HepG2 (cell line): Measurements from ENCODE around the gene RASIP1. TPM values are rescaled to one million over a fixed set of nuclear protein-coding genes. Genes with fewer than 3 reads are reported as not detected.

ENCODE experiments used
- BCLAF1 ChIP-seq: fragments of 450-650 bp; IDR thresholded peaks from 2 replicates; pipeline ENCODE4 v1.6.1; 2017; ENCODE audit warnings: mild to moderate bottlenecking
- BORCS8-MEF2B ChIP-seq: sonication (generic); formaldehyde crosslinking; IDR thresholded peaks from 2 replicates; pipeline ENCODE4 v1.8.0; 2022; ENCODE audit warnings: mild to moderate bottlenecking, missing genetic modification reagents
- EHMT2 ChIP-seq: fragments of 200-600 bp; sonication (generic); IDR thresholded peaks from 2 replicates; pipeline ENCODE4 v1.7.0; 2017; ENCODE audit warnings: antibody characterized with exemption, low read depth, low read length, borderline replicate concordance
- FLYWCH1 ChIP-seq: sonication (generic); formaldehyde crosslinking; IDR thresholded peaks from 2 replicates; pipeline ENCODE4 v1.8.1; 2023; ENCODE audit warnings: mild to moderate bottlenecking, missing genetic modification reagents
- GTF2F1 ChIP-seq: fragments of 150-350 bp; IDR thresholded peaks from 2 replicates; pipeline ENCODE4 v1.6.1; 2014; ENCODE audit warnings: low read length
- HNRNPLL ChIP-seq: fragments of 200-400 bp; formaldehyde crosslinking; IDR thresholded peaks from 2 replicates; pipeline ENCODE4 v1.6.1; 2017; ENCODE audit warnings: mild to moderate bottlenecking, low read depth, low read length; ENCODE audit not compliant: poor library complexity, severe bottlenecking
- MIER2 ChIP-seq: IDR thresholded peaks from 2 replicates; pipeline ENCODE4 v1.6.1; 2016; ENCODE audit warnings: missing biosample characterization, missing genetic modification reagents
- NCOA2 ChIP-seq: sonication (generic); formaldehyde crosslinking; IDR thresholded peaks from 2 replicates; pipeline ENCODE4 v1.8.0; 2022; ENCODE audit warnings: inconsistent platforms
- NFE2L1 ChIP-seq: sonication (generic); formaldehyde crosslinking; IDR thresholded peaks from 2 replicates; pipeline ENCODE4 v1.4.0; 2020; ENCODE audit warnings: missing genetic modification reagents, mild to moderate bottlenecking, borderline replicate concordance
- PLSCR1 ChIP-seq: sonication (generic); formaldehyde crosslinking; IDR thresholded peaks from 2 replicates; pipeline ENCODE4 v1.5.0; 2020; ENCODE audit warnings: missing genetic modification reagents, mild to moderate bottlenecking, borderline replicate concordance
- ZBTB20 ChIP-seq: sonication (generic); formaldehyde crosslinking; IDR thresholded peaks from 2 replicates; pipeline ENCODE4 v1.8.1; 2023; ENCODE audit warnings: missing genetic modification reagents, low read depth, mild to moderate bottlenecking, borderline replicate concordance
- ZBTB7B ChIP-seq: sonication (generic); formaldehyde crosslinking; IDR thresholded peaks from 2 replicates; pipeline ENCODE4 v1.4.0; 2020; ENCODE audit warnings: missing genetic modification reagents
- ZMYM4 ChIP-seq: sonication (generic); formaldehyde crosslinking; IDR thresholded peaks from 2 replicates; pipeline ENCODE4 v1.8.1; 2023; ENCODE audit warnings: mild to moderate bottlenecking, missing genetic modification reagents
- ZNF17 ChIP-seq: sonication (generic); formaldehyde crosslinking; IDR thresholded peaks from 2 replicates; pipeline ENCODE4 v1.5.0; 2020; ENCODE audit warnings: mild to moderate bottlenecking, missing genetic modification reagents
- ZNF263 ChIP-seq: sonication (generic); formaldehyde crosslinking; IDR thresholded peaks from 2 replicates; pipeline ENCODE4 v1.4.0; 2020; ENCODE audit warnings: missing genetic modification reagents
- ZNF280D ChIP-seq: sonication (generic); formaldehyde crosslinking; IDR thresholded peaks from 2 replicates; pipeline ENCODE4 v1.5.1; 2020; ENCODE audit warnings: mild to moderate bottlenecking, missing genetic modification reagents
- ZNF281 ChIP-seq: sonication (generic); formaldehyde crosslinking; IDR thresholded peaks from 2 replicates; pipeline ENCODE4 v1.4.0; 2020; ENCODE audit warnings: missing genetic modification reagents, borderline replicate concordance
- ZNF468 ChIP-seq: sonication (generic); formaldehyde crosslinking; IDR thresholded peaks from 2 replicates; pipeline ENCODE4 v1.8.0; 2022; ENCODE audit warnings: mild to moderate bottlenecking, moderate library complexity, missing genetic modification reagents
- ZNF720 ChIP-seq: sonication (generic); formaldehyde crosslinking; IDR thresholded peaks from 2 replicates; pipeline ENCODE4 v1.4.0; 2020; ENCODE audit warnings: missing genetic modification reagents
- ZNF777 ChIP-seq: sonication (generic); formaldehyde crosslinking; IDR thresholded peaks from 2 replicates; pipeline ENCODE4 v1.4.0; 2020; ENCODE audit warnings: missing genetic modification reagents
- polyA plus RNA-seq, 8 experiments: library from polyadenylated mRNA; depleted of rRNA in 3 of 8; stranded (reverse) in 7 of 8; unstranded in 1 of 8; fragments of >200 nt; fragmentation: Illumina TruSeq in 4 of 8; extraction: Trizol in 4 of 8; gene quantifications; 2 replicates each; pipeline versions ENCODE4 v1.2.1 to v1.2.3, GENCODE V29; 2011 to 2016; ENCODE audit warnings: low read depth in 4 of 8, missing spikeins in 1 of 8, mixed read lengths in 1 of 8; ENCODE audit not compliant: insufficient read depth in 1 of 8
- total RNA-seq, 5 experiments: library from RNA; depleted of rRNA; stranded (reverse); fragments of >200 nt; fragmentation: Illumina TruSeq; extraction: Trizol; gene quantifications; 2 replicates each; pipeline ENCODE4 v1.2.3, GENCODE V29; 2016; ENCODE audit warnings: low read depth in 1 of 5

RASIP1 gene
- total and polyA plus RNA-seq, 2 of the 13 experiments (the other 11 are each of a cell fraction or from before 2014, with no cell fraction given): 0.44 to 0.58 TPM

- no peak for TF ChIP-seq EHMT2
- no peak for TF ChIP-seq ZNF280D (CRISPR knock-in tag)
- TF ChIP-seq ZNF281 (CRISPR knock-in tag): 0 out of 2 replicates have a peak, but pooled peaks have one; percentile 2
- TF ChIP-seq BCLAF1: no peak
- no peak for TF ChIP-seq ZMYM4 (CRISPR knock-in tag)
- no peak for TF ChIP-seq MIER2 (CRISPR knock-in tag)
- no peak for TF ChIP-seq NCOA2 (CRISPR knock-in tag)
- TF ChIP-seq BORCS8-MEF2B (CRISPR knock-in tag): no peak
- 0 out of 2 replicates have a peak, but pooled peaks have one; percentile 32 for TF ChIP-seq ZNF468 (CRISPR knock-in tag)
- TF ChIP-seq GTF2F1: no peak
- TF ChIP-seq ZBTB20 (CRISPR knock-in tag): no peak
- TF ChIP-seq HNRNPLL: peak; percentile 12
- no peak for TF ChIP-seq NFE2L1 (CRISPR knock-in tag)
- 0 out of 2 replicates have a peak, but pooled peaks have one; percentile 8 for TF ChIP-seq ZNF263 (CRISPR knock-in tag)
- TF ChIP-seq FLYWCH1 (CRISPR knock-in tag): 0 out of 2 replicates have a peak, but pooled peaks have one; percentile 41
- no peak for TF ChIP-seq PLSCR1 (CRISPR knock-in tag)
- TF ChIP-seq ZBTB7B (CRISPR knock-in tag): 0 out of 2 replicates have a peak, but pooled peaks have one; percentile 49
- TF ChIP-seq ZNF777: no peak
- no peak for TF ChIP-seq ZNF720
- no peak for TF ChIP-seq ZNF17 (CRISPR knock-in tag)
Observed at GRCh38 chr19:48719263-48720171, 20.9 kb downstream of the RASIP1 start, which contains the start of gene MAMSTR (continued).
